Mononuclear cell (primary cell): ENCODE measurements around the gene EIF4E2. TPM values are rescaled to one million over a fixed set of nuclear protein-coding genes. Genes with fewer than 3 reads are reported as not detected.

ENCODE experiments used
- H3K27me3 ChIP-seq: 2 replicates; pipeline ENCODE4 v1.6.0; 2011; ENCODE audit warnings: low read length, control low read depth; ENCODE audit not compliant: insufficient read depth
- H3K4me1 ChIP-seq: 2 replicates; pipeline ENCODE4 v1.5.1; 2011; ENCODE audit warnings: mild to moderate bottlenecking, low read length, control low read depth; ENCODE audit not compliant: insufficient read depth
- H3K4me3 ChIP-seq: 2 replicates; pipeline ENCODE4 v1.5.1; 2011; ENCODE audit warnings: mild to moderate bottlenecking, low read length, moderate library complexity
- H3K9me3 ChIP-seq: 2 replicates; pipeline ENCODE4 v1.5.1; 2011; ENCODE audit warnings: low read depth, mild to moderate bottlenecking, control low read depth, low read length
- total RNA-seq: library from RNA; depleted of rRNA; stranded (reverse); fragments of >200 nt; gene quantifications from one replicate; pipeline ENCODE4 v1.2.3, GENCODE V29; 2012

The EIF4E2 gene
- total RNA-seq, 1 donor, result 50.1 TPM

GRCh38 chr2:232540441-232541041, 9.9 kb upstream of the EIF4E2 start:
- no peaks in the 10 kb centered on the region for H3K9me3 ChIP-seq
- H3K27me3 ChIP-seq, result no peaks in the 10 kb centered on the region
- H3K4me3 ChIP-seq, result no peak overlapping the region
- peaks cover 15% of the 10 kb centered on the region for H3K4me1 ChIP-seq

- no peak overlapping the region for H3K4me3 ChIP-seq
- H3K27me3 ChIP-seq, result no peaks in the 10 kb centered on the region
- H3K9me3 ChIP-seq, result no peaks in the 10 kb centered on the region
- peaks cover 21% of the 10 kb centered on the region for H3K4me1 ChIP-seq
These were observed 9.1 kb upstream of the EIF4E2 start for GRCh38 chr2:232541195-232541960.

- no peaks in the 10 kb centered on the region for H3K9me3 ChIP-seq
- no peak overlapping the region for H3K4me3 ChIP-seq
- H3K4me1 ChIP-seq, result peaks cover 28% of the 10 kb centered on the region
- H3K27me3 ChIP-seq, result no peaks in the 10 kb centered on the region
These were observed 8.4 kb upstream of the EIF4E2 start for GRCh38 chr2:232541961-232542714.

- H3K4me3 ChIP-seq, result no peak overlapping the region
- no peaks in the 10 kb centered on the region for H3K9me3 ChIP-seq
- no peaks in the 10 kb centered on the region for H3K27me3 ChIP-seq
- H3K4me1 ChIP-seq, result peaks cover 36% of the 10 kb centered on the region
These were observed 7.6 kb upstream of the EIF4E2 start for GRCh38 chr2:232542715-232543467.

- H3K9me3 ChIP-seq, result no peaks in the 10 kb centered on the region
- no peak overlapping the region for H3K4me3 ChIP-seq
- H3K4me1 ChIP-seq, result peaks cover 31% of the 10 kb centered on the region
- H3K27me3 ChIP-seq, result no peaks in the 10 kb centered on the region
These were observed 7.0 kb upstream of the EIF4E2 start for GRCh38 chr2:232543491-232543890.

GRCh38 chr2:232543928-232544631, 6.4 kb upstream of the EIF4E2 start:
- H3K9me3 ChIP-seq, result no peaks in the 10 kb centered on the region
- H3K4me3 ChIP-seq, result no peak overlapping the region
- H3K4me1 ChIP-seq, result peaks cover 28% of the 10 kb centered on the region
- H3K27me3 ChIP-seq, result no peaks in the 10 kb centered on the region

- Histone ChIP-seq H3K4me1 (peaks cover 29% of the 10 kb centered on the region), H3K4me3 (no peak overlapping the region), H3K9me3 (no peaks in the 10 kb centered on the region), H3K27me3 (no peaks in the 10 kb centered on the region)
These were observed 5.8 kb upstream of the EIF4E2 start for GRCh38 chr2:232544674-232545073.

- Histone ChIP-seq H3K9me3 (no peaks in the 10 kb centered on the region), H3K4me3 (no peak overlapping the region), H3K27me3 (no peaks in the 10 kb centered on the region), H3K4me1 (peaks cover 33% of the 10 kb centered on the region)
These were observed 4.7 kb upstream of the EIF4E2 start for GRCh38 chr2:232545511-232546375.

- Histone ChIP-seq H3K4me3 (no peak overlapping the region), H3K4me1 (peaks cover 47% of the 10 kb centered on the region), H3K27me3 (no peaks in the 10 kb centered on the region), H3K9me3 (no peaks in the 10 kb centered on the region)
These were observed 2.5 kb upstream of the EIF4E2 start for GRCh38 chr2:232547991-232548390.

GRCh38 chr2:232549655-232550353, 685 bp upstream of the EIF4E2 start:
- H3K4me1 ChIP-seq, result peaks cover 59% of the 10 kb centered on the region
- no peaks in the 10 kb centered on the region for H3K9me3 ChIP-seq
- peak overlapping the region; percentile 85 for H3K4me3 ChIP-seq
- no peaks in the 10 kb centered on the region for H3K27me3 ChIP-seq

- H3K4me3 ChIP-seq, result peak overlapping the region; percentile 85
- no peaks in the 10 kb centered on the region for H3K27me3 ChIP-seq
- no peaks in the 10 kb centered on the region for H3K9me3 ChIP-seq
- peaks cover 55% of the 10 kb centered on the region for H3K4me1 ChIP-seq
These were observed 755 bp downstream of the EIF4E2 start for GRCh38 chr2:232551250-232551638.

GRCh38 chr2:232551776-232552175, 1.3 kb downstream of the EIF4E2 start:
- Histone ChIP-seq H3K9me3 (no peaks in the 10 kb centered on the region), H3K4me3 (peak overlapping the region; percentile 85), H3K4me1 (peaks cover 50% of the 10 kb centered on the region), H3K27me3 (no peaks in the 10 kb centered on the region)

GRCh38 chr2:232556426-232556825, 5.9 kb downstream of the EIF4E2 start:
- peaks cover 23% of the 10 kb centered on the region for H3K4me1 ChIP-seq
- H3K4me3 ChIP-seq, result no peak overlapping the region
- H3K9me3 ChIP-seq, result no peaks in the 10 kb centered on the region
- H3K27me3 ChIP-seq, result no peaks in the 10 kb centered on the region
